Measurements from ENCODE around the gene SPEM1. TPM values are rescaled to one million over a fixed set of nuclear protein-coding genes. Genes with fewer than 3 reads are reported as not detected.

SPEM1 gene
- total and polyA plus RNA-seq, 2 of the 13 experiments (the other 11 are each of a cell fraction or from before 2014, with no cell fraction given), result not detected

- TF ChIP-seq ZXDC (CRISPR knock-in tag; IDR thresholded peaks at IDR 0.05) (peak; percentile 67; the same call in 1 of the 2 replicates), TBX2 (CRISPR knock-in tag; IDR thresholded peaks at IDR 0.05; ENCODE audit: borderline replicate concordance) (peak; percentile 41; the same call in 1 of the 2 replicates), CHD2 (IDR thresholded peaks at IDR 0.05; ENCODE audit: low read depth, low read length) (no peak), ZNF12 (CRISPR knock-in tag; IDR thresholded peaks at IDR 0.05) (0 out of 2 replicates have a peak, but pooled peaks have one; percentile 38), NCOA5 (CRISPR knock-in tag; IDR thresholded peaks at IDR 0.05) (no peak), NFKB2 (CRISPR knock-in tag; IDR thresholded peaks at IDR 0.05; ENCODE audit: borderline replicate concordance) (peak; percentile 74; the same call in 1 of the 2 replicates), ZGPAT (CRISPR knock-in tag; IDR thresholded peaks at IDR 0.05) (peak; percentile 62; the same call in 1 of the 2 replicates), ZNF772 (CRISPR knock-in tag; IDR thresholded peaks at IDR 0.05) (peak; percentile 70; the same call in 1 of the 2 replicates), SETDB1 (CRISPR knock-in tag; IDR thresholded peaks at IDR 0.05; ENCODE audit: borderline replicate concordance) (no peak), BCL3 (CRISPR knock-in tag; IDR thresholded peaks at IDR 0.05) (peak; percentile 59; the same call in 1 of the 2 replicates), ZNF33A (CRISPR knock-in tag; IDR thresholded peaks at IDR 0.05; ENCODE audit: borderline replicate concordance) (no peak), CENPT (CRISPR knock-in tag; IDR thresholded peaks at IDR 0.05; ENCODE audit: low read depth) (peak; percentile 87), ADNP (CRISPR knock-in tag; IDR thresholded peaks at IDR 0.05) (no peak), ZNF784 (CRISPR knock-in tag; IDR thresholded peaks at IDR 0.05; ENCODE audit: borderline replicate concordance) (peak; percentile 58; the same call in 1 of the 2 replicates), ZNF687 (CRISPR knock-in tag; IDR thresholded peaks at IDR 0.05) (peak; percentile 94), ZNF790 (CRISPR knock-in tag; IDR thresholded peaks at IDR 0.05; ENCODE audit: borderline replicate concordance) (peak; percentile 86; the same call in 1 of the 2 replicates), ZNF354B (CRISPR knock-in tag; IDR thresholded peaks at IDR 0.05) (no peak), NFYB (CRISPR knock-in tag; IDR thresholded peaks at IDR 0.05) (0 out of 2 replicates have a peak, but pooled peaks have one; percentile 11)
These were observed 25.5 kb upstream of the SPEM1 start, which contains the start of gene PLSCR3 (continued) for GRCh38 chr17:7394452-7395191.
